Activated CD4-positive, alpha-beta T cell treated with anti-CD3 and anti-CD28 coated beads, Interleukin-10, Interleukin-2, amounts not matched to agents 100 ng/mL and 50 ng/mL, durations not matched to agents 16 hours and 8 hours (primary cell): ENCODE measurements around the gene MYRF.

Experiments
- DNase-seq: peaks from one replicate; pipeline ENCODE4 v3.0.0-alpha.2; 2020

The MYRF gene

GRCh38 chr11:61828629-61829407 lies 76.4 kb downstream of the MYRF start:
- peak; percentile 72 for DNase-seq

GRCh38 chr11:61829806-61830205 lies 77.4 kb downstream of the MYRF start:
- DNase-seq, result no peak

- DNase-seq, result no peak
These were observed 78.0 kb downstream of the MYRF start for GRCh38 chr11:61830237-61831105.

GRCh38 chr11:61832207-61832606 lies 79.8 kb downstream of the MYRF start:
- no peak for DNase-seq

- no peak for DNase-seq
These were observed 80.3 kb downstream of the MYRF start for GRCh38 chr11:61832754-61833153.

- DNase-seq, result peak; percentile 56
These were observed 81.0 kb downstream of the MYRF start for GRCh38 chr11:61833471-61833870.

GRCh38 chr11:61833926-61834277 lies 81.5 kb downstream of the MYRF start:
- DNase-seq, result no peak

GRCh38 chr11:61834278-61835048 lies 82.0 kb downstream of the MYRF start:
- peak; percentile 93 for DNase-seq

- no peak for DNase-seq
These were observed 83.8 kb downstream of the MYRF start for GRCh38 chr11:61836193-61836592.

GRCh38 chr11:61837411-61838005 lies 85.1 kb downstream of the MYRF start:
- DNase-seq, result no peak
